Endodermal cell (in vitro differentiated cells): Measurements from ENCODE around the gene TPK1. TPM values are rescaled to one million over a fixed set of nuclear protein-coding genes. Genes with fewer than 3 reads are reported as not detected.

ENCODE experiments used
- DNase-seq: peaks from one replicate; pipeline ENCODE4 v3.0.0-alpha.2; 2017
- H3K27ac ChIP-seq: 2 replicates; pipeline ENCODE4 v1.5.1; 2013; ENCODE audit warnings: mild to moderate bottlenecking, low read depth, low read length, moderate library complexity
- H3K27me3 ChIP-seq: 2 replicates; pipeline ENCODE4 v1.6.1; 2013; ENCODE audit warnings: mild to moderate bottlenecking, low read length, moderate library complexity; ENCODE audit not compliant: insufficient read depth, control insufficient read depth, poor library complexity, severe bottlenecking
- H3K36me3 ChIP-seq: 2 replicates; pipeline ENCODE4 v1.7.0; 2013; ENCODE audit warnings: mild to moderate bottlenecking, low read length, moderate library complexity; ENCODE audit not compliant: control insufficient read depth, insufficient read depth
- H3K4me1 ChIP-seq: one replicate; pipeline ENCODE4 v1.7.0; 2013; ENCODE audit warnings: low read length; ENCODE audit not compliant: control insufficient read depth, insufficient read depth
- H3K4me3 ChIP-seq: 2 replicates; pipeline ENCODE4 v1.5.1; 2013; ENCODE audit warnings: mild to moderate bottlenecking, low read length, moderate library complexity
- H3K9ac ChIP-seq: 2 replicates; pipeline ENCODE4 v1.6.1; 2013; ENCODE audit warnings: mild to moderate bottlenecking, low read length, moderate library complexity; ENCODE audit not compliant: poor library complexity, severe bottlenecking; ENCODE audit errors: extremely low read depth
- H3K9me3 ChIP-seq: 2 replicates; pipeline ENCODE4 v1.6.1; 2013; ENCODE audit warnings: mild to moderate bottlenecking, low read length, moderate library complexity; ENCODE audit not compliant: control insufficient read depth
- H3K27ac Mint-ChIP-seq: 2 replicates; pipeline ENCODE4 v1.8.0; 2020; ENCODE audit warnings: mixed read lengths
- H3K27me3 Mint-ChIP-seq: 2 replicates; pipeline ENCODE4 v1.8.0; 2021; ENCODE audit warnings: mild to moderate bottlenecking, mixed read lengths; ENCODE audit not compliant: insufficient read depth
- H3K36me3 Mint-ChIP-seq: 2 replicates; pipeline ENCODE4 v1.8.0; 2020; ENCODE audit warnings: low read depth, mixed read lengths
- H3K4me1 Mint-ChIP-seq: 2 replicates; pipeline ENCODE4 v1.8.0; 2020; ENCODE audit warnings: mixed read lengths
- H3K4me3 Mint-ChIP-seq: 2 replicates; pipeline ENCODE4 v1.8.0; 2020; ENCODE audit warnings: mild to moderate bottlenecking, moderate library complexity, mixed read lengths
- H3K9me3 Mint-ChIP-seq: 2 replicates; pipeline ENCODE4 v1.8.0; 2020; ENCODE audit warnings: mild to moderate bottlenecking, mixed read lengths
- WGBS, 2 experiments: methylation state at CpG; one replicate each; pipeline versions ENCODE4 v1.1.5 to v1.1.7; 2013; ENCODE audit warnings: missing lambda C conversion rate in 2 of 2, mixed read lengths in 1 of 2; ENCODE audit not compliant: insufficient coverage in 1 of 2, insufficient read length in 1 of 2; 5-methylcytosine and 5-hydroxymethylcytosine counted together
- total RNA-seq, 2 donors: library from RNA; stranded (reverse); fragmentation: NEBNext Ultra II Directional in 1 of 2; extraction: Animal tissue kit (Norgen Biotek cat#: 25700) in 1 of 2; gene quantifications; 2 replicates in 1 of 2; 3 replicates in 1 of 2; pipeline ENCODE4 v1.2.1, GENCODE V29; 2021
- TF ChIP-seq, protein P1 (sequence below): fragments of 200-600 bp; sonication (generic); conservative IDR thresholded peaks from 2 replicates; pipeline ENCODE4 v1.5.0; 2021; ENCODE audit warnings: antibody characterized with exemption, mild to moderate bottlenecking

TPK1 gene
- total RNA-seq, 2 donors from 2014 or later: 9.7 TPM

DNA sequence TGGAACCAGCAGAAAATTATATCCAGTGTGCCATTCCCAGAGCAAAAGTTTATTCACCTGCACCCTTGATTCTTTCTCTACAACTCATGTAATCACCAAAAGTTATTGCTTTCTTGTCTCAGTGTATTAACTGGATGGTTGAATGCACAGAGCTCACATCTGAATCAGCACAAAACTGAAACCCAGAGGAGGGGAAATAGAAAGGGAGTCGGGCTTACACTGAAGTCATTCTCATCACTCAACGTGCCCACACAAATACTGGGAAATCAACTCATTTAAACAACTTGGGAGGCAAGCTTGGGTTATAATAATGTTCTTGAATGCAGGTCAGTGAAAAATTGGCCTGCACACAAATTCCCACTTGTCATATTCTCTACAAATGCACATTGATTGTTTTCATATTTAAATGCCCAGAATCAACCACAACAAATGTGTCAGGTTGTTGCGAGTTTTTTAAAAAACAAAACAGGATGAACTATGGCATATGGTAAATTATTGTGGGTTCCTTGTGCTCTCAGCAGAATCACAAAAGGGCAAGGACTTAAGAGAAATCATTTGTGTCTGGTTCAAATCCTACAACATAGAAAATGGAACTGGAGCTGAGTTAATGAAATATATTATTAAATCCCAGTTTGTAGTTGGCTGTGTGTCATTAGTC, 306.5 kb downstream of the TPK1 start:
- no peak for DNase-seq
- no peak overlapping the region for H3K4me3 Mint-ChIP-seq

GRCh38 chr7:144528536-144529045, 307.3 kb downstream of the TPK1 start:
- peaks cover 6% of the 10 kb centered on the region for H3K9me3 Mint-ChIP-seq
- no peaks in the 10 kb centered on the region for H3K27me3 Mint-ChIP-seq
- WGBS, 2 experiments: 94 to 100% methylated on average over 1 to 3 of the region's 4 CpGs
- Histone ChIP-seq H3K9me3 (peaks cover 10% of the 10 kb centered on the region), H3K4me1 (no peaks in the 10 kb centered on the region), H3K27ac (no peak overlapping the region), H3K4me3 (no peak overlapping the region), H3K27me3 (no peaks in the 10 kb centered on the region), H3K36me3 (no peaks in the 10 kb centered on the region), H3K9ac (no peak overlapping the region)
- no peak overlapping the region for H3K27ac Mint-ChIP-seq
- TF ChIP-seq, protein P1, sequence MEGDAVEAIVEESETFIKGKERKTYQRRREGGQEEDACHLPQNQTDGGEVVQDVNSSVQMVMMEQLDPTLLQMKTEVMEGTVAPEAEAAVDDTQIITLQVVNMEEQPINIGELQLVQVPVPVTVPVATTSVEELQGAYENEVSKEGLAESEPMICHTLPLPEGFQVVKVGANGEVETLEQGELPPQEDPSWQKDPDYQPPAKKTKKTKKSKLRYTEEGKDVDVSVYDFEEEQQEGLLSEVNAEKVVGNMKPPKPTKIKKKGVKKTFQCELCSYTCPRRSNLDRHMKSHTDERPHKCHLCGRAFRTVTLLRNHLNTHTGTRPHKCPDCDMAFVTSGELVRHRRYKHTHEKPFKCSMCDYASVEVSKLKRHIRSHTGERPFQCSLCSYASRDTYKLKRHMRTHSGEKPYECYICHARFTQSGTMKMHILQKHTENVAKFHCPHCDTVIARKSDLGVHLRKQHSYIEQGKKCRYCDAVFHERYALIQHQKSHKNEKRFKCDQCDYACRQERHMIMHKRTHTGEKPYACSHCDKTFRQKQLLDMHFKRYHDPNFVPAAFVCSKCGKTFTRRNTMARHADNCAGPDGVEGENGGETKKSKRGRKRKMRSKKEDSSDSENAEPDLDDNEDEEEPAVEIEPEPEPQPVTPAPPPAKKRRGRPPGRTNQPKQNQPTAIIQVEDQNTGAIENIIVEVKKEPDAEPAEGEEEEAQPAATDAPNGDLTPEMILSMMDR: no peak
- no peak overlapping the region for H3K4me3 Mint-ChIP-seq
- peaks cover 6% of the 10 kb centered on the region for H3K36me3 Mint-ChIP-seq
- peaks cover 21% of the 10 kb centered on the region for H3K4me1 Mint-ChIP-seq
- DNase-seq: no peak

More for the DNA sequence above, 306.5 kb downstream of the TPK1 start:
- Histone ChIP-seq H3K27ac (no peak overlapping the region), H3K4me3 (no peak overlapping the region), H3K27me3 (no peaks in the 10 kb centered on the region), H3K36me3 (no peaks in the 10 kb centered on the region), H3K9ac (no peak overlapping the region), H3K9me3 (peaks cover 11% of the 10 kb centered on the region), H3K4me1 (no peaks in the 10 kb centered on the region)
- TF ChIP-seq, protein P1: no peak
- H3K27ac Mint-ChIP-seq: no peak overlapping the region
- peaks cover 6% of the 10 kb centered on the region for H3K36me3 Mint-ChIP-seq
- 88 to 100% methylated on average over 1 to 3 of the region's 3 CpGs for WGBS, 2 experiments
- H3K27me3 Mint-ChIP-seq: no peaks in the 10 kb centered on the region
- peaks cover 12% of the 10 kb centered on the region for H3K9me3 Mint-ChIP-seq
- peaks cover 24% of the 10 kb centered on the region for H3K4me1 Mint-ChIP-seq

DNA sequence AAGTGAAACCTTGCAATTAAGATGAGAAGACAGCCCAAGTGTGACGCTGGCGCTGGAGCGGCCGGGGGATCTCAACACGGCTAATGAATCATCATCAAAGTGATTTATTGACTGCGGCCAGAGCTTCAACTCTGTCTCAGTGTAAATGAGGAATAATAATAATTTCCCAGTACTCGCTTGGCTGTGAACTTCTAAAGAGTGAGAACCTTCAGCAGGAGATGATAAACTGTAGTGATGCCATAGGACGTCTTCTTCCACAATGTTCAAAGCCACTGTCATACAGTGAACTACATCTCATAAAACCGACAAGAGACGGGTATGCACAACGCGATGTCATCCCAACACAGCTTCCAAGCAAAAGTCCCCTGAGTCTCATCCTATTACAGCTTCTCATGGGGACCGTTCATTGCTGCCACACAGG, 308.8 kb downstream of the TPK1 start:
- TF ChIP-seq, protein P1: no peak
- H3K27ac Mint-ChIP-seq: no peak overlapping the region
- 93 to 94% methylated on average over 6 to 13 of the region's 13 CpGs for WGBS, 2 experiments

More for the DNA sequence above, 308.8 kb downstream of the TPK1 start:
- H3K36me3 ChIP-seq: no peaks in the 10 kb centered on the region
- H3K27ac ChIP-seq: no peak overlapping the region
- H3K4me1 Mint-ChIP-seq: peaks cover 21% of the 10 kb centered on the region
- H3K9ac ChIP-seq: no peak overlapping the region
- no peaks in the 10 kb centered on the region for H3K4me1 ChIP-seq
- no peaks in the 10 kb centered on the region for H3K9me3 ChIP-seq
- DNase-seq: no peak
- H3K36me3 Mint-ChIP-seq: no peaks in the 10 kb centered on the region
- H3K27me3 ChIP-seq: no peaks in the 10 kb centered on the region
- no peaks in the 10 kb centered on the region for H3K27me3 Mint-ChIP-seq
- H3K4me3 ChIP-seq: no peak overlapping the region
- H3K4me3 Mint-ChIP-seq: no peak overlapping the region
- H3K9me3 Mint-ChIP-seq: no peaks in the 10 kb centered on the region
